Kidney capillary endothelial cell (primary cell): ENCODE data around the gene SLC44A1.

Experiments
- DNase-seq: peaks from one replicate; pipeline ENCODE4 v3.0.0-alpha.2; 2018; ENCODE audit warnings: low spot score

SLC44A1 gene

GRCh38 chr9:105302728-105303127, 58.3 kb downstream of the SLC44A1 start:
- no peak for DNase-seq

GRCh38 chr9:105305856-105306255, 61.4 kb downstream of the SLC44A1 start:
- no peak for DNase-seq

GRCh38 chr9:105306351-105307140, 62.1 kb downstream of the SLC44A1 start:
- no peak for DNase-seq

- DNase-seq, result no peak
Observed at GRCh38 chr9:105307591-105308130, 63.2 kb downstream of the SLC44A1 start.

GRCh38 chr9:105308461-105309341, 64.2 kb downstream of the SLC44A1 start:
- no peak for DNase-seq

- no peak for DNase-seq
Observed at GRCh38 chr9:105309531-105309931, 65.1 kb downstream of the SLC44A1 start.

- DNase-seq, result no peak
Observed at GRCh38 chr9:105311306-105311705, 66.9 kb downstream of the SLC44A1 start.

GRCh38 chr9:105313238-105313637, 68.8 kb downstream of the SLC44A1 start:
- DNase-seq, result no peak

- no peak for DNase-seq
Observed at GRCh38 chr9:105316703-105317102, 72.3 kb downstream of the SLC44A1 start.

GRCh38 chr9:105318729-105319191, 74.3 kb downstream of the SLC44A1 start:
- no peak for DNase-seq

- no peak for DNase-seq
Observed at GRCh38 chr9:105319202-105319813, 74.9 kb downstream of the SLC44A1 start.

- DNase-seq, result no peak
Observed at GRCh38 chr9:105320568-105320967, 76.1 kb downstream of the SLC44A1 start.

- DNase-seq, result no peak
Observed at GRCh38 chr9:105328296-105328695, 83.8 kb downstream of the SLC44A1 start.

- no peak for DNase-seq
Observed at GRCh38 chr9:105328872-105329718, 84.6 kb downstream of the SLC44A1 start.

GRCh38 chr9:105329719-105330062, 85.2 kb downstream of the SLC44A1 start:
- no peak for DNase-seq

GRCh38 chr9:105330201-105330600, 85.8 kb downstream of the SLC44A1 start:
- no peak for DNase-seq

- no peak for DNase-seq
Observed at GRCh38 chr9:105330755-105331154, 86.3 kb downstream of the SLC44A1 start.

GRCh38 chr9:105331160-105331559, 86.7 kb downstream of the SLC44A1 start:
- DNase-seq, result no peak

GRCh38 chr9:105331755-105332154, 87.3 kb downstream of the SLC44A1 start:
- no peak for DNase-seq

GRCh38 chr9:105332471-105332870, 88.0 kb downstream of the SLC44A1 start:
- no peak for DNase-seq

GRCh38 chr9:105333076-105333475, 88.6 kb downstream of the SLC44A1 start:
- DNase-seq, result no peak
